A673 (cell line): Measurements from ENCODE around the gene BIRC6.

Experiments
- CTCF ChIP-seq: fragments of 300-800, 200-600 bp; sonication (generic); conservative IDR thresholded peaks from 2 replicates; pipeline ENCODE4 v1.5.1; 2017; ENCODE audit warnings: low read depth, mild to moderate bottlenecking, antibody characterized with exemption, low read length, moderate library complexity, mixed read lengths
- EZH2 ChIP-seq: fragments of 200-600 bp; sonication (generic); IDR thresholded peaks from 2 replicates; pipeline ENCODE4 v1.6.1; 2017; ENCODE audit warnings: borderline replicate concordance, low read depth, mild to moderate bottlenecking, mixed read lengths, antibody characterized with exemption, low read length; ENCODE audit not compliant: poor library complexity, severe bottlenecking

GRCh38 chr2:32538735-32539134 is 181.9 kb downstream of the BIRC6 start:
- TF ChIP-seq CTCF (no peak), EZH2 (no peak)
